HEK293T (cell line): ENCODE data around the gene CCNY.

ENCODE experiments used
- ARNT ChIP-seq: fragments of 450-650 bp; IDR thresholded peaks from 2 replicates; pipeline ENCODE4 v1.6.1; 2017; ENCODE audit warnings: mild to moderate bottlenecking
- BHLHE40 ChIP-seq: fragments of 450-650 bp; IDR thresholded peaks from 2 replicates; pipeline ENCODE4 v1.6.1; 2016; ENCODE audit warnings: mild to moderate bottlenecking, moderate library complexity, borderline replicate concordance
- CTBP1 ChIP-seq: fragments of 450-650 bp; IDR thresholded peaks from 2 replicates; pipeline ENCODE4 v1.6.1; 2016; ENCODE audit warnings: borderline replicate concordance
- ELF4 ChIP-seq: fragments of 450-650 bp; IDR thresholded peaks from 2 replicates; pipeline ENCODE4 v1.6.1; 2017; ENCODE audit warnings: antibody characterized with exemption
- FOXA1 ChIP-seq: fragments of 450-650 bp; IDR thresholded peaks from 2 replicates; pipeline ENCODE4 v1.6.1; 2016; ENCODE audit warnings: mild to moderate bottlenecking
- FOXK2 ChIP-seq: fragments of 450-650 bp; IDR thresholded peaks from 2 replicates; pipeline ENCODE4 v1.6.1; 2016; ENCODE audit warnings: mild to moderate bottlenecking
- FOXM1 ChIP-seq: fragments of 450-650 bp; IDR thresholded peaks from 2 replicates; pipeline ENCODE4 v1.6.1; 2017; ENCODE audit warnings: mild to moderate bottlenecking, borderline replicate concordance
- L3MBTL2 ChIP-seq: fragments of 450-650 bp; conservative IDR thresholded peaks from 2 replicates; pipeline ENCODE4 v1.6.1; 2016; ENCODE audit warnings: mild to moderate bottlenecking
- SP1 ChIP-seq: fragments of 450-650 bp; IDR thresholded peaks from 2 replicates; pipeline ENCODE4 v1.6.1; 2017
- SUZ12 ChIP-seq: fragments of 450-650 bp; IDR thresholded peaks from 2 replicates; pipeline ENCODE4 v1.6.1; 2016; ENCODE audit warnings: mild to moderate bottlenecking
- TARDBP ChIP-seq: fragments of 450-650 bp; IDR thresholded peaks from 2 replicates; pipeline ENCODE4 v1.6.1; 2016
- ZNF384 ChIP-seq: fragments of 450-650 bp; IDR thresholded peaks from 2 replicates; pipeline ENCODE4 v1.6.1; 2016

- TF ChIP-seq SUZ12 (no peak), FOXA1 (no peak), SP1 (no peak), FOXM1 (no peak), ARNT (no peak), FOXK2 (no peak), ZNF384 (no peak), ELF4 (no peak), BHLHE40 (no peak), L3MBTL2 (no peak), CTBP1 (no peak), TARDBP (no peak)
Measured at GRCh38 chr10:35384265-35384868, 48.1 kb downstream of the CCNY start.
